HG03097 (cell line): ENCODE data around the gene TBCD.
A peak's percentile ranks its signal among the peaks of the same experiment; 100 is the strongest.

Source experiments
- ATAC-seq: cut with Tn5 transposase; IDR thresholded peaks from one replicate; pipeline ENCODE4 v1.9.1; 2021; ENCODE audit not compliant: unreplicated experiment, low FRiP score

The TBCD gene

GRCh38 chr17:82866590-82867191 lies 114.8 kb downstream of the TBCD start:
- ATAC-seq: no peak

DNA sequence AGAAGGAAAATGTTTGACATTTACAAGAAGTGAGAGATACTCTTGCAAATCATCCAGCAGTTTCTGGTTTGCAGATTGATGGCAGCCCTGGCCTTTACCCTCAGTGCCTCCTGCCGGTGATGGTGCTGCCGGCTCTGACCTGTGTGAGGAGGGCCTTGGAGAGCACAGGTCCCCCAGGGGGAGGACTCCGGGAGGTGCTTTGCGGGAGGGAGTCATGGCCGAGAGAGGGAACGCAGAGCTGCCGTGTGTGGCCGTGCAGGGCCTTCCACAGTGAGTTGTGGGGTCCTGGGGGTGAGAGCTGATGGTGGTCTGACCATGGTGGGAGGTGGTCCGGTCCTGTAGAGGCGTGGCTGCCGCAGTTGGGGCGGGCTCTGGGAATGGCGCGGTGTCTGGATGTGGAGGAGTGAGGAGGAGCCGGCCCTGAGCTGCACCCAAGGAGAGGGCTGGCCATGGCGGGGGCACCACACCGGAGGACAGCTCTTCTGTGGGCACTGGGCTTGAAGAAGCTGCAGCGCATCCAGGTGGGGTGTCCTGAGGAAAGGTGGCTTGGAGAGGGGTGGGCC lies 116.0 kb downstream of the TBCD start:
- ATAC-seq: no peak

GRCh38 chr17:82868715-82869131 lies 116.9 kb downstream of the TBCD start:
- no peak for ATAC-seq

DNA sequence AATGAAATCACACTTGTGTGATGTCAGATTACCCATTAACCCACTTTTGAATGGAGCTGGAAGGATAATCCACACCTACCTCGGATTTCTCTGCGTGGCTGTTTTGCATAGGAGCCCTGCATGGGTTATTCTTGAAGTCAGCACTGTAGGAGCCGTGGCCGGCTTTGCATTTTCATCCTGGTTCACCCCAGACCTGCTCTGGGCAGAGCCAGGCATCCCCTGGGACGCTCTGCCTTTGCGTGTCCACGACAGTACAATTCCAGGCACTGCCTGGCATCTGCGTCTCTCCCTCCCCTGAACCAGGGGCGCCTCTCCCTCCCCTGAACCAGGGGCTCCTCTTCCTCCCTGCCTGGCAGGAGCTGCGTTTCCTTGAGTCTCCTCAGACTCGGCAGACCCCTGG lies 117.7 kb downstream of the TBCD start:
- no peak for ATAC-seq

DNA sequence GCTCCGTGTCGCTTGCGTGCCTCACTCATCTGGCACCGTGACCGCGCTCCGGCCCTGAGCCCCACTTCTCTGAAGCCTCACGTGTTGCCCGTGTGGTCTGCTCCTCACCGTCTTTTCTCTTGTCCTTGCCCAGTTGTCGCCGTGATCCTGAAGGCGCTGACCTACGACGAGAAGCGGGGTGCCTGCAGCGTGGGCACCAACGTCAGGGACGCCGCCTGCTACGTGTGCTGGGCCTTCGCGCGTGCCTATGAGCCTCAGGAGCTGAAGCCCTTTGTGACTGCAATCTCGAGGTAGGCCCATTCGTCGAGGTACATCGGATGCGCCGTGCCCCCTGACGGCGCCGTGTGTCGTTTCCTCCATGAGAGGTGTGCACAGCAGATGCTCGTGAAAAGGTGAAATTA lies 118.2 kb downstream of the TBCD start:
- no peak for ATAC-seq

DNA sequence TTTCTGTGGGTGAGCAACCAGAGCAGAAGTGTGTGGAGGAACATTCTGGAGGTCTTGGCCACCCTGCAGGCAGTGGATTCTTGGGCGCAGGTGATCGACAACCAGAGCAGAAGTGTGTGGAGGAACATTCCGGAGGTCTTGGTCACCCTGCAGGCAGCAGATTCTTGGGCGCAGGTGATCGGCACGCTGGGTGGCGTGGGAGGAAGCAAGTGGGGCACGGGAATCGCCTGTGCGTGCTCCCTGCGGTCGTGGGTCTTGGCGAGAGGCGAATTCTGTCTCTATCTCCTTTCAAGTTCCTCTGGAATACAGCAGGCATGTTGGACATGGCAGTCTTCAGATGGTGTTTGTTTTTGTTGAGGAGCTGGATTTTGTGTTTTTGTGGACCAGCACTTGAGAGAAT lies 118.7 kb downstream of the TBCD start:
- ATAC-seq: no peak

- peak; percentile 69 for ATAC-seq
Observed at GRCh38 chr17:82871056-82871775, 119.4 kb downstream of the TBCD start.

DNA sequence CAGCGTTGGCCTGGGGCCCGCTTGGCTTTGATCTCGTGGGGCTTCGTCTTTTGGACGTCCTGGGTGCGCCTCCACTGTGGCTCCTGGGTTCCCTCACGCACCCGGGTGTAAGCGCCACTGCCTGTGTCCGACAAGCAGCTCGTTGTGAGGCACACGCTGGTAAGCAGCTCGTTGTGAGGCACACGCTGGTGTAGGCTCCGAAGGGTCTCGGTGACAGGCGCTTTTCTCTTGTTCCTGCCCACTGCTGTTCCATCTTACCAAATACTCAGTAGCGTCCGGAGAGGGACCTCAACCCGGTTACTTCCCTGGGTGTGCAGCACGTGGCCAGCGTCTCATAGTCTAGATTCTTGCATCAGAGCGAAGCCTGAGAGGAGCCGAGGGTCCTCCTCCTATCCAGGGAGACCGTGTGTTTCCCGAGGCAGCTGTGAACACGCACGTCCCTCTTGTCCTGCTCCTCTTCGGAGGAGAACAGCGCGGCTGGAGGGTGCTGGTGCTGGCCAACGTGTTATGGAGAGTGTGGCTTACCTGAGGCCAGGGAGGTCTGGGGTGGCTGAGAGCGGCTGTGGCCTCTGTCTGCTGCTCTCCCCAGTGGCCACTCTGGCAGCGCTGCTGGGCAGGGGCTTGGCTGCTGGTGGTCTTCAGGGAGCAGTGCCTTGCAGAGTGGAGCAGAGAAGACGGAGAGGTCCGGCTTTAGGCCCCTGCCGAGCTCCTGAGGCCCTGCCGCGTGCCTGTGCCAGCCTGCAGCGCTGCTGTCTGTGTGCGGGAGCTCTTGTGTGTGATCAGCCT lies 120.1 kb downstream of the TBCD start:
- ATAC-seq: no peak

DNA sequence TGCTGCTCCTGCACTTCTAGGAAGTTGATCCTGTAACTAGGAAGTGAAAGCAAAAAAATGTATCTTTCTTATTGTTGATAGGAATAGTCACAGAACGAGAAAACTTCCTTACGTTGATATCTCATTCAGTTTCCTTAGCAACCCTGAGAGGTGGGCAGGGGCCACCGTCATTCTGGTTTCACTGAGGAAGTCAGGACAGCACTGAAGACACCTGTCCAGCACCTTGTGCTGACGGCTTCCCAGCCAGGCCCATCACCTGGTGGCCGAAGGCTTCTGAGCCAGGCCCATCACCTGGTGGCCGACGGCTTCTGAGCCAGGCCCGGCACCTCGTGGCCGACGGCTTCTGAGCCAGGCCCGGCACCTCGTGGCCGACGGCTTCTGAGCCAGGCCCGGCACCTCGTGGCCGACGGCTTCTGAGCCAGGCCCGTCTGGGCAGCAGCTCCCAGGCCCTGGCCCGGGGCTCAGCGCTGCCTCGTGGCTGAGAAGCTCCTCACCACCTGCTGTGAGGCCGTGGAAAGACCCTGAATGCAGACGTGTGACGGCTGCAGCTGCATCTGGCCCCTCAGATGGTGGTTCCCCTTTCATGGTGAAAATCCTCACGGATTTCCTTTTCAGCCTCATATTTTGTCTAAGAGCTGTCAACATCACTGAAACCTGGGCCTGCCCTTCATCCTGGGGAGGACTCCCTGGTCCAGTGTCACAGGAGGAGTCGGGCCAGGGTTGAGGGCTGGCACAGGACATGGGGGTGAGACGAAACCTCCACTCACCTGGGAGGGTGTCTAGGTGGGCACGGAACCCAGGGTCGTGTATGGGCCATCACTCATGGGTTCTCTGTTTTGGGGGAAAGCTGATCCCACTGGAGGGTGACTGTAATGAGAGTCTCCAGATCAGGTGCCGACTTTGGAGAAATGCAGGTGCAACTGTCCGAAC lies 121.0 kb downstream of the TBCD start:
- no peak for ATAC-seq

GRCh38 chr17:82873521-82873920 lies 121.7 kb downstream of the TBCD start:
- no peak for ATAC-seq

- ATAC-seq: no peak
Observed at GRCh38 chr17:82874011-82874835, 122.4 kb downstream of the TBCD start.

DNA sequence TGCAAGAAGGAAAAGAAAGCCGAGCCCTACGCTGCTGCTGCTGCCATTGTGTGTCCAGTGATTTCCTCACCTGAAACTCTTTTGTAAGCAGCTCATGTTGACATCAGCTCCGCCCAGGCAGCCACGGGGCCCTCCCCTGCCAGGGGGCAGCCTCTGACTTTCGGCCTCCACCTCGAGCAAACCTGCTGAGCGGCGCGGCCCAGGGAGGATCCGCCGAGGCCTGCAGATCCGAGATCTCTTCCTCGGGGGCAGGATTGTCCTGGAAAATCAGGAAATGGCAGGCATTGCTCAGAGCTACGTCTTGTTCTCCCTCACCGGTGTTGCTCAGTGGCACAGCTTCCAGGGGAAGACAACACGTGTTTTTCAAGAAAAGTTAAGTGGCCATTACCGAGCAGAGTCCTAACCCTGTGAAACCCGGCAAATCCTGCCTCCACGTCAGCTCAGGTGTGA lies 123.6 kb downstream of the TBCD start:
- ATAC-seq: no peak

DNA sequence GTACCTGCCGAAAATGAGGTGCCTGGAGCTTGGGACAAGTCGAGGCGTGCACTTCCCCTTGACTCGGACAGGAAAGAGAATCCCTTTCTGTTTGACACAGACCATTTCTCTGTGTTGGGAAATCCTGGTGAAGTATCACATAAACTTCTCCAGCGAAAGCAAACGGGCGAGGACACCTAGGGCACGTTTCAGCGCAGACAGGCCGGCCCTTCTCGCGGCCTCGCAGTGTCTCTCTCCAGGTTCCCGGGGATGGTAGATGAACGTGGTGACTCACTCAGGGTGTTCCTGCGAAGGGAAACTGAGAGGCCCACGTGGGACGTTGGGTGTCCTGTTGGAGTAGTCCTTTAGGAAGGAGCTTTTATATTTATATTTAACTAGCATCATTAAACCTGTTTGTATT lies 124.3 kb downstream of the TBCD start:
- ATAC-seq: no peak

DNA sequence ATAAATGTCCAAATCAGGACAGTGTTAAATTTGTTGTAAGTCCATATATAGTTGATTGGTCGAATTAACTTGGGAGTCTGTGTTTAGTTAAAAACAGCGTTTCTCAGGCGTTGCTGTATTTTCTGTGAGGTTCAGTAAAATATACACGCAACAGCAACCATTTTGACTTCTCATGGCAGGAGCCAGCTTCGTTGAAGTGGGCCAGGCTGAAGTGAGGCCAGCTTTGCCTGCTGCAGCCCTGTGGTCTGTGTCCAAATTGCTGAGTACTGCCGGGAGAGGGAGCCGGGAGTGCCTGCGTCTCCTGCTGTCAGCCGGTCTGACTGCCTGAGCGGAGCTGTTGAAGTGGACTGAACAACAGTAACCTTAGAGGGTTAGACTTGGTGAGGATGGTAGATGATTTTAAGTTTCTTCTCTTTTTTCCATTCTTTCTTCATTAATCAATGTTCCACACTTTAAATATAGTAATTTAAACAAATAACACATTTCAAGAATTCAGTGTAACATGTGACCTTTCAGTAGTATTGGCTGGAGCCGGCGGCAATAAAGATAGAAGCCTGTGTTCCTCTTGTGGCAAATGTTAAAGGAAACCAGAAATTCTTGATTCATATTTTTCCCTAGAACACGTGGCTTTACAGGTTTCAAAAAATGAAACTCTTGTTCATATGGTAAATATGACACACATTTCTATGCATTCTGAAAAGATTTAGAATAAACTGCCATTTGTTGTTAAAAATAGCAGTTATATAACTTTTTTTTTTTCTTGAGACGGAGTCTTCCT lies 124.9 kb downstream of the TBCD start:
- ATAC-seq: no peak

GRCh38 chr17:82878527-82878926 lies 126.7 kb downstream of the TBCD start:
- ATAC-seq: no peak

DNA sequence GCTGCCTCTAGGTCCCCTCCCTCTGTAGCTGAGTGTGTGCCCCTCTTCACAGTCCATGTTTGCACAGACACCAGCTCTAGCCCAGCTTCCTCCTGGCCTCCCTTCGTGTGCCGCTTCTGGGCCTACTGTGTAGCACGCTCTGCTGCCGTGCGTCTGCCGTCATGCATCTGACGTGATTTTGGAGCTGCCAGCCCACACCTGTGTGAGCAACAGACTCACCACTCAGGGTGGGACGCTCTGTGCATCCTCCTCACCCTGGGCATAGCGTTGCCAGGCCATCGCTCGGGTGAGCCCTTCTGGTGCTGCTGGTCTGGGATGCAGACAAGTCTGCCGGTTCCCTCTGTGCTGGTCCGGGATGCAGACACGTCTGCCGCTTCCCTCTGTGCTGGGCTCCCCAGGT lies 127.4 kb downstream of the TBCD start:
- no peak for ATAC-seq

- ATAC-seq: no peak
Observed at GRCh38 chr17:82880620-82881323, 128.9 kb downstream of the TBCD start.

DNA sequence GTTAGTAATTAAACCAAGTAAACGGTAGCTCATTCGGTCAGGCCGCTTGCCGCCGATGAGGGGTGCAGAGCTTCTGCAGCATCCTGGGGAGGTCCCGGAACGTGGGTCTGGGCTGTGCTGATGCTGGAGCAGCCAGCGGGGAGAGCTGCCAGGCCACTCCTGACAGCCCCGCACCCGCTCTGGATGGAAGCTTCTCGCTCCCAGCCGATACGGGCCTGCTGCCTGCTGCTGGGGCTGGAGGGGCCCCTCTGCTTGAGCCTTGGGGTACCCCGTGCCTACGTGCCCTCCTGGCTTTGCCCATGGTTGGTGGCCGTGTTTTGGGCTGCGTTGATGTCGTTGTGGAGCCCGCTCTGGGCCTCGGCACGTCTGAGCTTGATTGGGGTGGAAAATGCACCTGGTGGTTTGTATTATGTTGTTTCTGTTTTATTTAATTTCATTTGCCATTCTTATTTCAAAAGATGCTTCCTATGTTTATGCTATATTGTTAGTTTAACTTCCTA lies 129.5 kb downstream of the TBCD start:
- no peak for ATAC-seq
